Measurements from ENCODE around the gene XIRP2. TPM values are rescaled to one million over a fixed set of nuclear protein-coding genes. Genes with fewer than 3 reads are reported as not detected.

Gene XIRP2
- total RNA-seq, 2 donors from 2014 or later: 0.06 to 3.1 TPM

- intact Hi-C loops (cut with DNase I): no loop called here
- 57% methylated on average over 6 of the region's 6 CpGs for WGBS
- no peaks in the 10 kb centered on the region for H3K4me1 ChIP-seq (replicated peaks)
Observed at GRCh38 chr2:167134381-167135072, 246.2 kb downstream of the XIRP2 start.

GRCh38 chr2:167135706-167136105 is 247.4 kb downstream of the XIRP2 start:
- TF ChIP-seq CTCF (IDR thresholded peaks at IDR 0.05) (no peak), POLR2AphosphoS5 (IDR thresholded peaks at IDR 0.05) (no peak), POLR2A (IDR thresholded peaks at IDR 0.05) (no peak)
- no peak for DNase-seq (ENCODE audit: low spot score)

More at GRCh38 chr2:167134381-167135072, 246.2 kb downstream of the XIRP2 start:
- Histone ChIP-seq H3K36me3 (no peaks in the 10 kb centered on the region), H3K27me3 (replicated peaks; ENCODE audit: insufficient read depth) (no peaks in the 10 kb centered on the region), H3K27ac (no peak overlapping the region), H3K9me3 (no peaks in the 10 kb centered on the region), H3K4me3 (no peak overlapping the region)
- no peak for DNase-seq (ENCODE audit: low spot score)
- no peak for TF ChIP-seq POLR2A (IDR thresholded peaks at IDR 0.05)
- no peak for TF ChIP-seq CTCF (IDR thresholded peaks at IDR 0.05)
- TF ChIP-seq POLR2AphosphoS5 (IDR thresholded peaks at IDR 0.05): no peak

GRCh38 chr2:167136879-167137596 is 248.8 kb downstream of the XIRP2 start:
- Histone ChIP-seq H3K4me1 (replicated peaks) (no peaks in the 10 kb centered on the region), H3K27me3 (replicated peaks; ENCODE audit: insufficient read depth) (no peaks in the 10 kb centered on the region), H3K36me3 (no peaks in the 10 kb centered on the region), H3K9me3 (no peaks in the 10 kb centered on the region), H3K4me3 (no peak overlapping the region), H3K27ac (no peak overlapping the region)
- TF ChIP-seq CTCF (IDR thresholded peaks at IDR 0.05) (no peak), POLR2A (IDR thresholded peaks at IDR 0.05) (no peak)
- DNase-seq (ENCODE audit: low spot score): no peak
- 51% methylated on average over 5 of the region's 5 CpGs for WGBS
- intact Hi-C loops (cut with DNase I): no loop called here

More at GRCh38 chr2:167135706-167136105, 247.4 kb downstream of the XIRP2 start:
- intact Hi-C loops (cut with DNase I): no loop called here
- Histone ChIP-seq H3K9me3 (no peaks in the 10 kb centered on the region), H3K4me3 (no peak overlapping the region), H3K27me3 (replicated peaks; ENCODE audit: insufficient read depth) (no peaks in the 10 kb centered on the region), H3K36me3 (no peaks in the 10 kb centered on the region), H3K27ac (no peak overlapping the region), H3K4me1 (replicated peaks) (no peaks in the 10 kb centered on the region)
- 60% methylated on average over 4 of the region's 4 CpGs for WGBS

- Histone ChIP-seq H3K4me3 (no peak overlapping the region), H3K27me3 (replicated peaks; ENCODE audit: insufficient read depth) (no peaks in the 10 kb centered on the region), H3K9me3 (no peaks in the 10 kb centered on the region), H3K27ac (no peak overlapping the region), H3K4me1 (replicated peaks) (no peaks in the 10 kb centered on the region), H3K36me3 (no peaks in the 10 kb centered on the region)
- no peak for DNase-seq (ENCODE audit: low spot score)
- WGBS: 84% methylated on average over 6 of the region's 6 CpGs
- no peak for TF ChIP-seq POLR2A (IDR thresholded peaks at IDR 0.05)
- no peak for TF ChIP-seq POLR2AphosphoS5 (IDR thresholded peaks at IDR 0.05)
- TF ChIP-seq CTCF (IDR thresholded peaks at IDR 0.05): no peak
- intact Hi-C loops (cut with DNase I): no loop called here
Observed at GRCh38 chr2:167140330-167140729, 252.1 kb downstream of the XIRP2 start.

Data from prostate gland (tissue), 2 donors.